Measurements from ENCODE around the gene PDILT.
"Not testable (repeated sequence)": the region's sequence is repeated elsewhere in the genome, so short reads cannot be mapped to it uniquely, and the experiment has no call there.

Gene PDILT

DNA sequence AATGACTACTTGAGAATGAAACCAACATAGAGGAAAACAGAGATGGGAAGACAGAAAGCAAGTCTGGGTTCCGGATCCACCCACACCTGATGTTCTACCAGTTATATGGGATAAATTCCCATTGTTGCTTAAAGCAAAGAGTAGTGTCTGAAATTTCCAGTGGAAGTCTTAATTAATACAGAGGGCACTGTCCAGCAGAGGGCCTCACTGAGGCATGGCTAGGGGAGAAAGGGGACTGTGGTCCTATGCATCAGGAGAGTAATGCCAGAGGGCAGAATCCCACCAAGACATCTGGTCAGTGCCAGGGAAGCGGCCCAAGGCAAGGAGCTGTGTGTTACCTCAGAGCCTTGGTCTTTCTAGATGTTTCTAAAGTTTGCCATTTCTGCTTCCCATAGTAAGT is 44.5 kb downstream of the PDILT start:
- no peak for DNase-seq

DNA sequence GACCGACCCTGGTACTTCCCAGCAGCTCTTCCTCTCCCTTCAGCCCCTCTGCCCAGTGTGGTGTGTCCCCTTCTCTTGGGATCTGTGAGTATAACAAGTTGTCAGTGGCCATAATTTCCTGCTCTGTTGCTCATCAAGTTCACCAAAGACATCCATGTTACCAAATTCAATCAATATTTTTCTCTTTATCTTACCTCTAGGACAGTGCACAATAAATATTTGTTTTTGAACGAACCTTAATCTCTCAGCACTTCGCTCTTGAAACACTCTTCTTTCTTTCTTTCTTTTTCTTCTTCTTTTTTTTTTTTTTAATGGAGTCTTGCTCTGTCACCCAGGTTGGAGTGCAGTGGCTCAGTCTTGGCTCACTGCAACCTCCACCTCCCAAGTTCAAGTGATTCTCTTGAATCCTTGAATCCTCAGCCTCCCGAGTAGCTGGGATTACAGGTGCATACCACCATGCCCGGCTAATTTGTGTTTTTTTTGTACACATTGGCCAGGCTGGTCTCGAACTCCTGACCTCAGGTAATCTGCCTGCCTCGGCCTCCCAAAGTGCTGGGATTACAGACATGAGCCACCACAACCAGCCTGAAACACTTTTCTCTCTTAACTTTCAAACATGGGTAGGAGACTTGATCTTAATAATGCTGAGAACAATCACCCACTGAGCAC is 49.3 kb downstream of the PDILT start:
- DNase-seq, result no peak

DNA sequence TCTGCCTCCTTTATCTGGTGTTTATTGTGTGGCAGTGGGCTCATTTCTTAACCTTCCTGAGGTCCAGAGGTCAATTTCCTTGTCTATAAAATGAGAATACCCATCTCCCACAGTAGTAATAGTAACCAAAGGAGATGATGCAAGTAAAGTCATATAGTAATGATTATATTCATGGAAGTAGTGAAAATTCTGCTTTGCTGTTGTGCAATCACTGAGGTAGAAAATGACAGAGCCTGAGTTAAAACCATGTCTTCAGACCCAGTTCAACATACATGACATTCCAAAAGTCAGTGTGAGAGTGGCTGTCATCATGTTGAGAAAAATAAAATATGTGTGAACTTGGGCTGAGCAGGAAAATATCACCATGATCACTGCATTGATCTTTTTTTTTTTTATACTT is 51.2 kb downstream of the PDILT start:
- no peak for DNase-seq

DNA sequence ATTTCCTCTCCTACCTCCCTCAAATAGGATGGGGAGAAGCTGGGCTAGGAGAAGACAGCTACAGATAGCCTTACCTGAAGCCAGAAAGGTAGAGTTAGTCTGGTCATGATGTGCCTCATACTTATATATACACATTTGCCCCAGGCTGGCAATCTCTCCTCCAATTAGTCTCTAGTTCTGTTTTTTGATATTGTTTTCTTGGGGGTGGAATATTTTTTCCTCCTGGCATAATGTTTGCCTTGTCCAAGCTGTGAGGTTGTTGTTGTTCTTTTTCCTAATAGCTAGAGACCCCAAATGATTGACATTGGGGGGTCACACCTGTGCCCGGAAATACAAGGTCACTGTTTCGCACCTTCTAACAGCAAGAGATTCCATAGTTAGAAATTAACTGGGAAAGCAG is 51.9 kb downstream of the PDILT start, which contains the start of gene UMOD:
Gene UMOD, minus strand, starts transcription at position 101 of the 400 bp plus-strand sequence. CDS start 1,978 bp downstream, outside the sequence.
- no peak for DNase-seq

DNA sequence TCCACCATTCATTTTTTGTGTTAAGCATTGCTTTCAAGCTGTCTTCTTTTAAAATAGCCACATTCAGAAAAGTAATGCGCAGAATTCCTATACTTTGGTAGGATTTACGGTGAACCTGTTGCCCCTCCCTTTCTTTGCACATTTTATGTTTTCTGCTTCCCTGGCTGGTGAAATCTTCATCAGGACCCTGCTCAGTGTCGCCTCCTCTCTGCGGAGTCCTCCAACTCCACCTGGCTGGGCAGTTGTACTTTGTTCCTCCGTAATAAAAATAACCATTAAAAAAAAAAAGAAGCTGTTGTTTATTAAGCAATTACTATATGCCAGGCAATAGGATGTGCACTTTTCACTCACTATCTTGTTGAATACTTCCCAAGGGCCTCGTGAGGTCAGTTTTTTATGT is 54.9 kb downstream of the PDILT start:
- DNase-seq, result no peak

DNA sequence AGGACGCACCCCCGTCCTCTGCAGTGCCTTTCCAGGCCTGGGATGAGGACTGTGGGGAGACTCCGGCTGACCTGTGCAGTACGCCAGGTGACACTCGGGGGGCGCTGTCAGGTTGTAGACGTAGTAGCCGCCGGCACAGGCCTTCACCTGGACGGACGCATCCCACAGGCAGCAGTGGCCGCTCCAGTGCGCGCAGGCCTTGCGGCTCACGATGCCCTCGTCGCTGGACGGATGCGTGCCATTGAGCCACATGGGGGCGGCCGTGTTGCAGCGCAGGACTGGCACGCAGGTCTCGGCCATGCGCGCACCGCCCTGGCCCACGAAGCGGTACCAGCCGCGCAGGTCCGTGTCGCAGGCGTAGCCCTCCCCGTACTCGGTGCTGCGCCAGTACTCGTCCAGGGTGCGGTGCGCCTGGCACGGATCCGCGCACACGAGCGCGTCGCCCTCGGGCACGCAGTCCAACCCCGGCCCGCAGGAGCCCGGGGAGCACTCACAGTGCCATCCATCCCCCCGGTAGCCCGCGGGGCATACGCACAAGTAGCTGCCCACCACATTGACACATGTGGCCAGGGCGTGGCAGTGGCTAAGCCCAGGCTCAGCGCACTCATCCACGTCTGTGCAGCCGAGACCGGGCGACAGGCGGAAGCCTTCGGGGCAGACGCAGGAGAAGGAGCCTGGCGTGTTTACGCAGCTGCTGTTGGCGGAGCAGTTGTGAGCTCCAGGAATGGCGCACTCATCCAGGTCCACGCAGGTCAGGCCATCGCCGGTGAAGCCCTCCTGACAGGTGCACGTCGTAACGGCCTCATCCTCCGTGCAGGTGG is 56.0 kb downstream of the PDILT start:
- no peak for DNase-seq

DNA sequence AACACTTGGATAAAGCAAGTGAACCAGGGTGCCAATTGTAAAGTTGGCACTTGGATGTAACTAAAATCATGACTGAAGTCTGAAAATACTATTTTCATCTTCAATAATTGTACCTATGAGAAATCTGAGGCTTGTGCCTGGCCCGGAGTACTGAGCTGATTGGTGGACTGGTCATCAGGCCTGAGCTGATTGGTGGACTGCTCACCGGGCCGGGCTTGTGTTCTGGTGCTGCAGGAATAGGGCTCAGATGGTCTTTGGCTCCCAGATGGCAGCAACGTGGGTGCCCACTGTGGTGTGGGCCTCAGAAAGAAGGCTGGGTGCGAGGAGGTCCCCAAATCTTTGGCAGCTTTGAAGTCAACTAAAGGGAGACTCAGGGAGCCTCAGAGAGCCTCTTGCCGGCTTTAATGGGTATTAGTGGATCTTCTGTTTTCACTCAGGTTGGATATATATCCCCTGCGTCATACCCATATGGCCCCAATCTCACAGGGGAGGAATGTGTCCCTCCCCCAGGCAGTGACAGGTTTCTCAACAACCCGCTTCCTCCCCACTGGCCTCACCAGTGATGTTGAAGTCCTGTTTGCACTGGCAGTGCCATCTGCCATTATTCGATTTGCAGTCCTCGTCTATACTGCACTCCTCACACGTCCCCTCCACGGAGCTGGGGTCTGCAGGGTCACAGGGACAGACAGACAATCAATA is 56.7 kb downstream of the PDILT start:
- DNase-seq, result no peak

DNA sequence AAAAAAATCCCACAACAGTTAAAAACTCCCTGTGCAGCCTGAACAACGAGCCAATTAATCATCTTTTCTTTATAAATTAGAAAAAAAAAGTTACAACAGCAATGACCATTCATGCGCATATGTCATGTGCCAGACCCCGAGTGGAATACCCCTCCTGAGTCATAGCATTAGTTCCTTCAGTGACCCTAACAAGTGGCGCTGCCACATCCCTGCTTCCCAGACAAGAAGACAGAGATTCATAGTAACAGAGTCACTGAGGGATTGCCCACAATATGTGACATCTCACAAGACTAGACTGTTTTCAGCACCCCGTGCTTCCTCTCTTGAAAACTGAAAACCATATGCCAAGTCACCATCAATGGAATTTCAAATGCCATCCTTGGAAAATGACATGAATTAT is 59.9 kb downstream of the PDILT start:
- DNase-seq, result no peak

DNA sequence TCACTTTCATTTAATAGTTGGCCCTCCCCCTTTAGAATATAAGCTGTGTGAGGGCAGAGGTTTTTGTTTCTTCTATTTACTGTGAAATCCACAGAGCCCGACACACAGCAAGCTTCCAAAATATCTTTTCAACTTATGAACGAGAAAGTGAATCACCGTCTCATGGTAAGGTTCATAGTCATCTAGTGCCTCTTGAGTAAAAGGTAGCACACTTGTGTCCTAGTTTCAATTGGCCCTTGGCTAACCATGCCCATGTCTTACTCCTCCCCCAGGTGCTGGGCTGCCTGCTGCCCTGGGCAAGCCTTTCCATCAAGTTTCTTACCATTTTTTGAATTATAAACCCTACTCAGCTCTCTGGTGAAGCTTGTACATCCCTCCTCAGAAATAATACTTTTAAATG is 64.8 kb downstream of the PDILT start:
- no peak for DNase-seq

DNA sequence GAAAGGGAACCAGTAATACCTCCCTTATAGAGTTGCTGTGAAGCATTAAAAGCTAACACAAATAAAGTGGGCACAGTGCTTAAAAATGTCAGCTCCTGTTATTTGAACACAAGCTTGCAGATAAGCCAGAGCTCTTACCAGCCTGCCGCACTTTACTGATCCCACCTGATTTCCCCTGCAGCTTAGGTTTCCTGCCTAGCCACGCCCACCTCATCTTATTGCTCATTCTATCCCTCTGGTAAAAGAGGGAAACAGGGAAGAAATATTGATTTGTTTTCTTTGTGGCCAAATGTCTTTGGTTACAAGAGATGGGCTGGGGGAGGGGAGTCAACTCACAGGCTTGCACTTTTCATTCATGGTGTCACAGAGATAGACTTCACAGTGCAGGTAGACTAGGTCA is 67.6 kb downstream of the PDILT start:
- no peak for DNase-seq

DNA sequence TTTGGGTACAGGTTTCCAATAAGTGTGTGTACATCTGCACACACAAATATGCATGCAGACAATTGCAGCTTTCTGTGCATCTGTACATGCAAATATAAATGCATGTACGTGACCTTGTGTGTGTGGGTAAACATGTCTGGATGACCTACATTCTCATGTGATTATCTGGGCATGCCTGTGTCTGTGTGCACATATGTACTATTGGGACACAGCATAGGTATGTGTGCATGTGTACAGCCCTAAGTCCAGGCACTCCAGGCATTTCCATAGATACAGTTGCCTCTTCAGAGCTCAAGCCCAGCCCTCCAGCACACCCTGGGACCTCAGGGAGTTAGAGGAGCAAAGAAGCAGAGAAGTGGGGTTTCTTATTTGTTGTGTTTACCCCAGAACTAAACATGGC is 70.1 kb downstream of the PDILT start:
- DNase-seq, result no peak

DNA sequence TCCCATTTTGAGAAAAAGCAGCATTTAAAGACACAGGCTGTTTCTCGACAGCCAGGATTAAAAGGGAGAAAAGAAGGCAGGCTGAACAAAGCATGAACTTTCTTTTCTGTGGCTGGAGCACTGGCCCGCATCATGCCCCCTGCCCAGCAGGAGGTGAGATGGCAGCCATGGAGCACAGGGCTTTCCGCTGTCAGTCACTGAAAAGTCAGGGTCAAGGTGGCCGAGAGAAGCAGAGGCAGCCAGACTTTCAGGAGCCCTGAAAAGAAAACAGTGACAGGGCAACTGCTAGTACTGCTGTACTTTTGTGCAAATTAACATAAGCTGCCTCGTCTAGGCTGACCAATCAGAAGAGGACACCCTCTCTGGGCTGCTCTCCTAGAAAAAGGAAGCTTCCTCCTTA is 71.4 kb downstream of the PDILT start:
- no peak for DNase-seq

DNA sequence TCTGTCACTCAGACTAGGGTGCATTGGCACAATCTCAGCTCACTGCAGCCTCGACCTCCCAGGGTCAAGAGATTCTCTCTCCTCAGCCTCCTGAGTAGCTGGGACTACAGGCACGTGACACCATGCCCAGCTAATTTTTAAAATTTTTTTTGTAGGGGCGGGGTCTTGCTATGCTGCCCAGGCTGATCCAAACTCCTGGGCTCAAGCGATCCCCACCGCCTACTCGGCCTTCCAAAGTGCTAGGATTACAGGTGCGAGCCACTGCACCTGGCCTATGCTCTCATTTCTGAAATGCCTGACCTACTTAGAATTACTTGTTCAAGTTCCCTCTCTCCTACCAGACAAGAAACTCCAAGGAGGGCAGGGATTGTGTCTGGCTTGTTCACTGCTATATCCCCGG is 72.1 kb downstream of the PDILT start:
- no peak for DNase-seq

DNA sequence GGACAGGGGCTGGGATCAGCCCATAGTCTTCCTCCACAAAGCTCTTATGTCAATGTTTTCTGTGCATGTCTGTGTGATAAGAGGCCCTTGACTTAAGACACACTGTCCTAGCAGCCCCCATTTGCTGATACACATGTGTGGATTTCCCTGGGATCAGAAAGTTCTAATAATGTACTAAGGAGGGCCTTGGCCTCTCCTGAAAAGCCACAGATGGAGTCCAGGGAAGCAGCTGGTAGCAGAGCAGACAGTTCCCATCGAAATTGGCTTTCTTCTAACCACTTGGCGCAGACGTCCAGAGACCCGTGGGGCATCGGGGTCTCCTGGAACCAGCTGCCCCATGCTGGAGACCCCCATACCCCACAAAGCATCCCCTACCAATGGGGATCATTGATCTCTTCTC is 72.9 kb downstream of the PDILT start:
- DNase-seq, result no peak

DNA sequence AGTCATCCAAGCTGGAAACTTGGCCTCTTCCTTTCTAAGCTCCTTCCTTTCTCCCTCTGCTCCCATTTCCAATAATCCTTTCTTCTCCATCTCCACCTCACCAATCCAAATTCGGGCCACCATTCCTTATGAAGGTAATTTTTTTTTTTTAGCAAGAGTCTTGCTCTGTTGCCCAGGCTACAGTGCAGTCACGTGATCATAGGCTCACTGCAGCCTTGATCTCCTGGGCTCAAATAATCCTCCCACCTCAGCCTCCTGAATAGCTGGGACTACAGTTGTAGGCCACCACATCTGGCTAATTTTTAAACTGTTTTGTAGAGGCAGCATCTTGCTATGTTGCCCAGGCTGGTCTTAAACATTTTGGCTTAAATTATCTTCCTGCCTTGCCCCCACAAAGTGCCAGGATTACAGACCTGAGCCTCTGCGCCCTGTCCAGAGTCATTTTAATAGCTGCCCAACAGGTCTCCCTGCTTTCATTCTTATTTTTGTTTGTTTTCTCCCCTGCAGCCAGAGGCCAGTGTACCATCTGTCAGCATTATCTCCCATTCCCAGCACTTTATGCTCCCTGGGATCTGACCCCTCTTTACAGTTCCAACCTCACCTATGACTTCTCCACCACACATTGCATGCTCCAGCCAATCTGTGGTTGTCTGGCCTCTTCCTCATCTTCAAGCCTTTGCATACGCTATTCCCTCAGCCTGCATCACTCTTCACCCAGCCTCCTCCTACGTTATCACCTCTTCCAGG is 75.0 kb downstream of the PDILT start:
- DNase-seq, result no peak

DNA sequence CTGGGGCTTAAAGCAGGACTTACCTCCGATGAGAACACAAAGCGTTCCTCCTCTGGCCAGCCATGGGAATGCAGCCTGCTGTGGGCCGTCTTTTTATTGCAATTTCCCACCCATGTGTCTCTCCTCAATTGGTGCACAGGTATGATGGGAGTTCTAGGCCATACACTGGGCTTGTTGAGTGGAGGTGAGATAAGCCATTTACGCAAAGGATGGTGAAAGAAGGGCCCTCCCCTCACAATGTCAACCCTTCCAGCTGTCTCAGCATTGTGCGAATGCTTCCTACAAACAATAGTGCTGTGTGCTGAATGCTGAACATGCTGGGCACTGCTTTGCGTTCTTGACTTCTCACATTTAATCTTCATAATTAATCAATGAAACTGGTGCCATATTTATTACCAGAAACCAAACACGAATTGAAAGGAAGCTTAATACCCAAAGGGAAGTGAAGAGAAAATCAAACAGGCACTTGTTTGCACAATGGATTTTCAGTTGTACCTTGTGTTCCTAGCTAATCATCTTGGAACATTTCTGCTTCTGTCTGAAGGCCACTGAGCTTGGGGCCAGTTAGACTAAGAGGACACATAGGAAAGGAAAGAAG is 77.0 kb downstream of the PDILT start, which contains the start of gene GP2:
Gene GP2, minus strand, starts transcription at position 70 of the 598 bp plus-strand sequence. CDS start 1,082 bp downstream, outside the sequence.
- no peak for DNase-seq

DNA sequence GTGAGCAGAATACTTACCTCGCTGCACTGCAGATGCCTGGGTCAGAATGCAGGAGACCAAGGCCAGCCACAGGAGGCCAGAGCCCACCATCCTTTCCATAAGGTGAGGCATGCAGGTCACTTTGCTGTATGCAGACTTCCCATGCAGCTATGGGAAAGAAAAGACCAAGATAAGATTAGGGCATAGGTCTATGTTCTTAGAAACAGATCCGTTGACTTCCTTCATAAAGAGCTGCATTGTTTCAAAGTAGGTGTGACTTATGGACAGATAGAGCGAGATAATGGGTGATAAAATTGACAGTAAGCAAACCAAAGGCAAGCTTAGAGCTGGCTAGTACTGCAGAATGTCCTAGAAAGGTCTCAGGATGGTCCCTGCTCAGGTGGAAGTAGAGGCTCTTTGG is 78.2 kb downstream of the PDILT start:
- no peak for DNase-seq

DNA sequence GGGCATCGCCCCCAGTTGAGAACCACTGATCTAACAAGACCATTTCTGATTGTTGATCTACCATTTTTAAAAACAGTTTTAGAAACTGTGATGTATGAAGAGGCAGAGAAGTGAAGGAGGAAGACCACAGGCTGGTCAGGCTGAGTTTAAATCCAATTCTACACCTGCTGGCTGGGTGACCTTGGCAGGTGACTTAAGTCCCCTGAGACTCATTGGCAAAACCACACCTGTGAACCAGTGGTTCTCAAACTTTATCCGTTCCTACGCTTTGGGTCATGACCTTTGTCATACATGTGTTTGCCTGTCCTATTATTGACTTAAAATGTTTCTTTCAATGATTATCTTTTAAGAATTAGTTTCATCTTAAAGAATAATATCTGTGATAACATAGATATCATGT is 79.5 kb downstream of the PDILT start:
- no peak for DNase-seq

DNA sequence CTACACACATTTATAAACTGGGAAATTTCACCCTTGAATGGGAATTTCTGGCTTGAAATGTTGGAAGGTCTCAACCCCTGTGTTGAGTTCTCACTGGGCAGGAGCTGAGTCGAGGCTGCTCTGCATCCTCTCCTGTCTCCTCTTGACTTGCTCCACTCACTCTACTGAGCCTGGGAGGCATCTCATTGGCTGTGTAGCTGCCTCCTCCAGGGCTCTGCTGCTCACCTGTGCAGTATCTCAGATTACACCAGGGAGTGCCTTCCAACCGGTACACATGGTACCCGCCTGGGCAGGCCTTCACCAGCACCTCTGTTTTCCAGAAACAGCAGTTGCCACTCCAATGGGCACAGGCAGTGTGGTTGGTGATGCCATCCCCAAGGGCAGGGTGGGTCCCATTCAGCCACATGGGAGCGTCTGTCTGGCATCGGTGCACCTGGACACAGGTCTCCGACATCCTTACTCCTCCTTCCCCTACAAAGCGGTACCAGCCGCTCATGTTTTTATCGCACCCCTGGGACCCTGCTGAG is 80.9 kb downstream of the PDILT start:
- DNase-seq, result no peak

DNA sequence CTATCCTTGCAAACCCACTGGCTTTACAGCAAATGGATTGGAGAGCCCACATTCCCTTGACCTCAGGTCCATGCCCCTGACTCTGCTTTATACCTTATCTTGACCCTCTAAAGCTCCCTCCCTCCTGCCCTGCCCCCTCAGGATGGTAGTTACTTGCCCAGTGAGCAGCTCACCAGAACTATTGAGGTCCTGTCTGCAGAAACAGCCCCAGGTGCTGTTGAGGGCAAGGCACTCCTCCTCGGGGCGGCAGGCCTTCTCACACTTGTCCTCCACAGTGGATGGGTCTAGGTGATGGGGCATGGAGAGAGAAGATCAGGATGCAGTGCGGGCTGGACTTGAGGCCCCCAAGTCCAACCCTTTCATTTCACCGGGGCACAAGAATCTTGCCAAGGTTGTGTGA is 81.8 kb downstream of the PDILT start:
- DNase-seq, result no peak

DNA sequence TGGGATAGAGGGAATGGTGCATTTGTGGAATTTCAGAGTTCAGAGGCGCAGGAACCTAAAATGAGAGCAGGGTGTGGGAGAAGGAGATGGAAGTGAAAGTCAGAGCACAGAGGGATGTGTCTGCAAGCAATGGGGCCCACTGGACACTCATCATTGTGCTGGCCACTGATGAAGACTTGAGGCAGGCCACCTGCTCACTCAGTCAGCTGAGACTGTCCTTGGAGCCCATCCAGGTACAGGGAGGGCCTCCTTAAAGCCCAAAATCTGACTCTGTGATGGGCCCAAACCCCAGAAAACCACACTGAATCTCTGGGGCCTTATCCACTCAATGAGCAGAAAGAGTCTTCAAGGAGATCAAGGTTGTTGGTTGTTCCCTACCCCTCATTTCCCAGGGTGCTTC is 82.9 kb downstream of the PDILT start:
- no peak for DNase-seq

DNA sequence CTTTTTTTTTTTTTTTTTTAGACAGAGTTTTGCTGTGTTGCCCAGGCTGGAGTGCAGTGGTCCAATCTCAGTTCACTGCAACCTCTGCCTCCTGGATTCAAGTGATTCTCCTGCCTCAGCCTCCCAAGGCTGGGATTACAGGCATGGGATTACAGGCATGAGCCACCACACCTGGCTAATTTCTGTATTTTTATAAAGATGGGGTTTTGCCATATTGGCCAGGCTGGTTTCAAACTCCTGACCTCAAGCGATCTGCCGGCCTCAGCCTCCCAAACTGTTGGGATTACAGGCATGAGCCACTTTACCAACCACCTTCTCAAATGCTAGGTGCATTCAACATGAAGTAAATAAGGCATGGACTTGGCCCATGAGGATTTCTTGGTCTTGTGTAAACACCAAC is 83.5 kb downstream of the PDILT start:
- not testable (repeated sequence) for DNase-seq

All from AML-193 (cell line).